ENCODE data around the gene ROBO1.

The ROBO1 gene

DNA sequence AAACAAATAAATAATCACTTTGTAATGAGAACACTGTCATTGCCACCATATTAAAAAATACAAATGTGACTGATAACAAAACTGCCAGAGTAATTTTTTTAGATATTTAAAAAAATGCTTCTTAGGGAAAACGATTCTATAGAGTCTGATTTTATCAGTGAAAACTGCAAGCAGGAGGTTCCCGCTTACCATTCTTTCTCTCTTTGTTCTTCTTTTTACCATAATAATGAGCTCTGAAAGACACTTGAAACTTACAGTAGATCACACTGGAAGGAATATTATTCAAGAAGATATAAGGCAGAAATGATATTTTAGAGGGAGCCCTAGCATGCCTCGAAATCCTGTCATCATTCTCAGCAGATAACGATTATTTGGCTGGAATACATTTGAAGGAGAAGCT lies 701.3 kb downstream of the ROBO1 start:
- Histone ChIP-seq H3K36me3 (no peaks in the 10 kb centered on the region), H3K27me3 (no peaks in the 10 kb centered on the region), H3K4me3 (ENCODE audit: low read depth in 1 of 2, low read length in 1 of 2) (no peak overlapping the region), H3K9me3 (no peaks in the 10 kb centered on the region), H3K27ac (no peak overlapping the region), H3K4me1 (ENCODE audit: control insufficient read depth in 1 of 2, insufficient read depth in 1 of 2, low read depth in 1 of 2, low read length in 1 of 2) (no peaks in the 10 kb centered on the region)
- TF ChIP-seq, protein P1, sequence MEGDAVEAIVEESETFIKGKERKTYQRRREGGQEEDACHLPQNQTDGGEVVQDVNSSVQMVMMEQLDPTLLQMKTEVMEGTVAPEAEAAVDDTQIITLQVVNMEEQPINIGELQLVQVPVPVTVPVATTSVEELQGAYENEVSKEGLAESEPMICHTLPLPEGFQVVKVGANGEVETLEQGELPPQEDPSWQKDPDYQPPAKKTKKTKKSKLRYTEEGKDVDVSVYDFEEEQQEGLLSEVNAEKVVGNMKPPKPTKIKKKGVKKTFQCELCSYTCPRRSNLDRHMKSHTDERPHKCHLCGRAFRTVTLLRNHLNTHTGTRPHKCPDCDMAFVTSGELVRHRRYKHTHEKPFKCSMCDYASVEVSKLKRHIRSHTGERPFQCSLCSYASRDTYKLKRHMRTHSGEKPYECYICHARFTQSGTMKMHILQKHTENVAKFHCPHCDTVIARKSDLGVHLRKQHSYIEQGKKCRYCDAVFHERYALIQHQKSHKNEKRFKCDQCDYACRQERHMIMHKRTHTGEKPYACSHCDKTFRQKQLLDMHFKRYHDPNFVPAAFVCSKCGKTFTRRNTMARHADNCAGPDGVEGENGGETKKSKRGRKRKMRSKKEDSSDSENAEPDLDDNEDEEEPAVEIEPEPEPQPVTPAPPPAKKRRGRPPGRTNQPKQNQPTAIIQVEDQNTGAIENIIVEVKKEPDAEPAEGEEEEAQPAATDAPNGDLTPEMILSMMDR (IDR thresholded peaks at IDR 0.05): no peak

DNA sequence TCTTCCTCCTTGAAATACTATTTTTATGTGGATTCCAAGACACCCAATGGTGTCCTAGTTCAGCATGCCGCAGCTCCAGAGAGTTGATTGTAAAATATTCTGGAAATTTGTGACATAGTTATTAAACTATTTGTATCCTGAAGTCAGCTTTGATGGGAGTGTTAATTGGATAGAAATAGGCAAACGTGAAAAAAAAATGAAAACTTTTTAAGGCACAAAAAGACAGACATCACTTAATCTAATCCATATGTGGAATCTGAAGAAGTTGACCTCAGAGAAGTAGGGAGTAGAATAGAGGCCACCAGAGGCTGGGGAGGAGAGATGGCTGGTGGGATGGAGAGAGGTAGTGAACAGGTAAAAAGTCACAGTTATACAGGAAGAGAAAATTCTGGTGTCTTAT lies 704.2 kb downstream of the ROBO1 start:
- no peaks in the 10 kb centered on the region for H3K36me3 ChIP-seq
- no peaks in the 10 kb centered on the region for H3K27me3 ChIP-seq
- H3K9me3 ChIP-seq: no peaks in the 10 kb centered on the region
- H3K27ac ChIP-seq: no peak overlapping the region
- no peak overlapping the region for H3K4me3 ChIP-seq (ENCODE audit: low read depth in 1 of 2, low read length in 1 of 2)
- H3K4me1 ChIP-seq (ENCODE audit: control insufficient read depth in 1 of 2, insufficient read depth in 1 of 2, low read depth in 1 of 2, low read length in 1 of 2): no peaks in the 10 kb centered on the region
- TF ChIP-seq, protein P1 (IDR thresholded peaks at IDR 0.05): no peak

DNA sequence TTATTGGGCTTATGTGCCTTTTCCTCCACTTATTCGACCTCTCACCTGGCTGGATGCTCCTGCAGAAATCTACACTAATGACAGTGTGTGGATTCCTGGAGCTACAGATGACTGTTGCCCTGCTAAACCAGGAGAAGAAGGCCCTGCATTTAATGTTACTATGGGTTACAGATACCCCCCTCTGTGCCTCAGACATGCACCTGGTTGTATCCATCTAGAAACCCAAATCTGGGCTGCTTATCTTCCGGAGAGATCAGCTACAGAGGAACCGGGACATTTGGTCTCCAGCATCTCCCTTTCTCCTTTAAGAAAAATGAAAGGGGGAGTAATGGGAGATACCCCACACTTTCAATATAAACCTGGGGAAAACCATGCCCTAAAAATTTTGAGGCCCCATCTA lies 710.0 kb downstream of the ROBO1 start:
- Histone ChIP-seq H3K4me3 (ENCODE audit: low read depth in 1 of 2, low read length in 1 of 2) (no peak overlapping the region), H3K27ac (no peak overlapping the region), H3K36me3 (no peaks in the 10 kb centered on the region), H3K9me3 (no peaks in the 10 kb centered on the region), H3K27me3 (no peaks in the 10 kb centered on the region), H3K4me1 (ENCODE audit: control insufficient read depth in 1 of 2, insufficient read depth in 1 of 2, low read depth in 1 of 2, low read length in 1 of 2) (no peaks in the 10 kb centered on the region)
- TF ChIP-seq, protein P1 (IDR thresholded peaks at IDR 0.05): no peak

DNA sequence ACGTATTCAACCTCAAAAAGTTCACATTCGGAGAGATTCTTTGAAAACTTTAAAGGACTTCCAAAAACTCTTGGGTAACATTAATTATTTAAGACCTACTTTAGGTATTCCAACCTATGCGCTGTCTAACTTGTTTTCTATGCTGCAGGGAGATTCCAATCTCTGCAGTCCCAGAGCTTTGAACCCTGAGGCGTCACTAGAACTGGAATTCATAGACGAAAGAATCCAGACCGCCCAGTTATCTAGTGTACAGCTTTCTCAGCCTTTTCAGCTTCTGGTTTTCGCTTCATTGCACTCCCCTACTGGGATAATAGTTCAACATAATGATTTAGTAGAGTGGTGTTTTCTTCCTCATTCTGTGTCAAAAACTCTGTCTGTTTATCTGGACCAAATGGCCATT lies 711.3 kb downstream of the ROBO1 start:
- no peak overlapping the region for H3K4me3 ChIP-seq (ENCODE audit: low read depth in 1 of 2, low read length in 1 of 2)
- H3K9me3 ChIP-seq: no peaks in the 10 kb centered on the region
- no peaks in the 10 kb centered on the region for H3K36me3 ChIP-seq
- H3K27ac ChIP-seq: no peak overlapping the region
- no peaks in the 10 kb centered on the region for H3K4me1 ChIP-seq (ENCODE audit: control insufficient read depth in 1 of 2, insufficient read depth in 1 of 2, low read depth in 1 of 2, low read length in 1 of 2)
- TF ChIP-seq, protein P1 (IDR thresholded peaks at IDR 0.05): no peak
- H3K27me3 ChIP-seq: no peaks in the 10 kb centered on the region

DNA sequence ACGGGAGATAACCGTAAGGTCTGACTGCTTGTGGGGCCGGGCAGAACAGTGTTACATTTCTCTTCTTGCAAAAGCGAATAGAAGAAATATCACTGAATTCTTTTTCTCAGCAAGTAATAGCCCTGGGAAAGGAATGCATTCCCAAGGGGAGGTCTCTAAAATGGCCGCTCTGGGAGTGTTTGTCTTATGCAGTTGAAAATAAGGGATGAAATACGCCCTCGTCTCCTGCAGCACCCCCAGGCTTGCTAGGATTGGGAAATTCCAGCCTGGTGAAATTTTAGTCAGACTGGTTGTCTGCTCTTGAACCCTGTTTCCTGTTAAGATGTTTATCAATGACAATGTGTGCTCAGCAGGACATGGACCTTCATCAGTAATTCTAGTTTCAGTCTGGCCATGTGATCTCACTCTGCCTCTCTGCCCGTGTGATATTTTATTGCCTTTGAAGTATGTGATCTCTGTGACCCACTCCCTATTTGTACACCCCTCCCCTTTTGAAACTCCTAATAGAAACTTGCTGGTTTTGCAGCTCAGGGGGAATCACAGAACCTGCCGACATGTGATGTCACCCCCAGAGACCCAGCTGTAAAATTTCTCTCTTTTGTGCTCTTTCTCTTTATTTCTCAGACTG lies 715.6 kb downstream of the ROBO1 start:
- no peaks in the 10 kb centered on the region for H3K9me3 ChIP-seq

More for the DNA sequence above, 715.6 kb downstream of the ROBO1 start:
- Histone ChIP-seq H3K27ac (no peak overlapping the region), H3K4me1 (ENCODE audit: control insufficient read depth in 1 of 2, insufficient read depth in 1 of 2, low read depth in 1 of 2, low read length in 1 of 2) (no peaks in the 10 kb centered on the region), H3K36me3 (no peaks in the 10 kb centered on the region), H3K27me3 (no peaks in the 10 kb centered on the region), H3K4me3 (ENCODE audit: low read depth in 1 of 2, low read length in 1 of 2) (no peak overlapping the region)
- TF ChIP-seq, protein P1 (IDR thresholded peaks at IDR 0.05): no peak
